GM13976 (cell line): ENCODE measurements around the gene EHMT1.

ENCODE experiments used
- DNase-seq: peaks from one replicate; pipeline ENCODE4 v3.0.0; 2012; ENCODE audit warnings: low spot score
- CTCF ChIP-seq: IDR thresholded peaks from 2 replicates; pipeline ENCODE4 v1.5.1; 2012; ENCODE audit warnings: borderline replicate concordance, mild to moderate bottlenecking; ENCODE audit not compliant: insufficient read depth; ENCODE audit errors: extremely low read depth, missing control alignments, control extremely low read depth
- in situ Hi-C: fragments of 300-500 bp; cut with MboI; formaldehyde crosslinking; loops from one replicate; pipeline ENCODE4 v1.12.0; 2022; ENCODE audit warnings: low sequenced_read_pairs, mixed read lengths, inconsistent platforms; ENCODE audit not compliant: unreplicated experiment

Gene EHMT1

GRCh38 chr9:137781906-137782585 is 163.2 kb downstream of the EHMT1 start:
- no peak for TF ChIP-seq CTCF
- in situ Hi-C loops: no loop called here
- DNase-seq: no peak

GRCh38 chr9:137783521-137783920 is 164.7 kb downstream of the EHMT1 start:
- TF ChIP-seq CTCF: no peak
- in situ Hi-C loops: no loop called here
- no peak for DNase-seq

- TF ChIP-seq CTCF: no peak
- in situ Hi-C loops: no loop called here
- DNase-seq: no peak
Measured at GRCh38 chr9:137784046-137784445, 165.2 kb downstream of the EHMT1 start.

GRCh38 chr9:137784641-137785513 is 166.1 kb downstream of the EHMT1 start:
- in situ Hi-C loops: no loop called here
- DNase-seq: no peak
- no peak for TF ChIP-seq CTCF

- no peak for DNase-seq
Measured at GRCh38 chr9:137785704-137786161, 166.9 kb downstream of the EHMT1 start.

DNA sequence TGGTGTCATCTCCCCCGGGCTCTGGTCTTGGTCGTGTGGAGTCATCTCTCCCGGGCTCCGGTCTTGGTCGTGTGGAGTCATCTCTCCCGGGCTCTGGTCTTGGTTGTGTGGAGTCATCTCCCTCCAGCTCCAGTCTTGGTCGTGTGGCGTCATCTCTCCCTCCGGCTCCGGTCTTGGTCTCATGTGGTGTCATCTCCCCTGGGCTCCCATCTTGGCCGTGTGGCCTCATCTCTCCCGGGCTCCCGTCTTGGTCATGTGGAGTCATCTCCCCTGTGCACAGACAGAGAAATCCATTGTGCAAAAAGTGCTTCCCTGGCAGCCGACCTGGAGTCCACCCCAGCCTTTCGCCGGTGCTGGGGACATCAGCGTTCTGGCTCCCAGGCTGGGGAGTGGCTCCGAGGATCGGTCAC is 167.7 kb downstream of the EHMT1 start:
- no peak for TF ChIP-seq CTCF
- in situ Hi-C loops: no loop called here
- DNase-seq: no peak

More at GRCh38 chr9:137785704-137786161, 166.9 kb downstream of the EHMT1 start:
- TF ChIP-seq CTCF: no peak
- in situ Hi-C loops: no loop called here
